ENCODE measurements around the gene CLDN9.
"Not testable (repeated sequence)": the region's sequence is repeated elsewhere in the genome, so short reads cannot be mapped to it uniquely, and the experiment has no call there.

The CLDN9 gene

GRCh38 chr16:3035972-3036725 lies 23.4 kb downstream of the CLDN9 start:
- no peak for DNase-seq

GRCh38 chr16:3036726-3037315 lies 24.1 kb downstream of the CLDN9 start, which contains the start of gene BICDL2:
Gene BICDL2, minus strand, starts transcription at chr16:3036944. Its CDS starts 1,448 bp downstream, at chr16:3035496.
- no peak for DNase-seq

DNA sequence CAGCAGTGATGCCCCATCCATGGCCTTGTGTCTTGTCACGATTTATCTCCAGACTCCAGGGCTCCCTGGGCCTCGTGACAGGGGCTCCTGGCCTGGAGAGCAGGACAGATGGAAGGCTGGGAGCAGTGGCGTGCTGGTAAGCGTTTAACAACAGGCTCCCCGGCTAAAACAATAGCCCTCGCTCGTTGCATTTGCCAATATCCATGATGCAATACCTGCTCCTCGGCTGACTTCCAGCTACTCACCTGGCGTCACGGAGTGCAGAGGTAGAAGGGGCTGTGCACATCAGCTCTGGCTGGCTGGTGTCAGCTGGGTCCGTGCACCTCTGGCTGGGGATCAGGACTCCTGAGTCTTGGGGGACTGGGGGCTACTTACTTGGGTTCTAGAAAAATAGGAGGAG lies 25.5 kb downstream of the CLDN9 start:
- DNase-seq, result no peak

GRCh38 chr16:3038896-3039295 lies 26.2 kb downstream of the CLDN9 start:
- no peak for DNase-seq

DNA sequence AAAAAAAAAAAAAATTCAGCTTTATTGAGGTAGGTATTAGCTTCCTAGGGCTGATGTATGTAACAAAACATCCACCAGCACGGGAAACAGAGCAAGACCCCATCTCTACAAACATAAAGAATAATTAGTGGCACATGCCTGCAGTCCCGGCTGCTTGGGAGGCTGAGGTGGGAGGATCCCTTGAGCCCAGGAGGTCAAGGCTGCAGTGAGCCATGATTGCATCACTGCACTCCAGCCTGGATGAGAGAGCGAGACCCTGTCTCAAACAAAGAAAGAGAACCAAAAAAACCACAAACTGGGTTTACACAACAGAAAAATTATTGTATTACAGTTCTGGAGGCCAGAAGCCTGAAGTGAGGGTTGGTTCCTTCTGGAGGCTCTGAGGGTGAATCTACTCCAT lies 29.7 kb downstream of the CLDN9 start:
- no peak for DNase-seq

GRCh38 chr16:3044708-3045107 lies 32.0 kb downstream of the CLDN9 start:
- no peak for DNase-seq

- no peak for DNase-seq
Measured at GRCh38 chr16:3045758-3046640, 33.3 kb downstream of the CLDN9 start, which contains the start of gene MMP25. Gene MMP25, plus strand, starts transcription at chr16:3046561. Its CDS starts 357 bp downstream, at chr16:3046918.

- no peak for DNase-seq
Measured at GRCh38 chr16:3046641-3047386, 34.1 kb downstream of the CLDN9 start.

DNA sequence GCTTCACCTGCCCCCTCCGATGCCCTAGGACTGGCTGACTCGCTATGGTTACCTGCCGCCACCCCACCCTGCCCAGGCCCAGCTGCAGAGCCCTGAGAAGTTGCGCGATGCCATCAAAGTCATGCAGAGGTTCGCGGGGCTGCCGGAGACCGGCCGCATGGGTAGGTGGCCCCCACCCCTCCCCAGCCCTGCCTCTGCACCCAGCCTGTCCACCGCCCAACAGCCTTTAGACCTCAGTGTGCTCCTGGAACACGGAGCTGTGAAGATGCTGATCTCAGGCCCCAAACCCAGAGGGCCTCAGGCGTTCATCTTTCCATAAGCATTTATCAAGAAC lies 34.6 kb downstream of the CLDN9 start:
- no peak for DNase-seq

GRCh38 chr16:3049921-3050481 lies 37.3 kb downstream of the CLDN9 start:
- no peak for DNase-seq

- DNase-seq, result no peak
Measured at GRCh38 chr16:3050487-3050886, 37.8 kb downstream of the CLDN9 start.

GRCh38 chr16:3051009-3051408 lies 38.3 kb downstream of the CLDN9 start:
- no peak for DNase-seq

GRCh38 chr16:3051494-3051893 lies 38.8 kb downstream of the CLDN9 start:
- DNase-seq, result no peak

DNA sequence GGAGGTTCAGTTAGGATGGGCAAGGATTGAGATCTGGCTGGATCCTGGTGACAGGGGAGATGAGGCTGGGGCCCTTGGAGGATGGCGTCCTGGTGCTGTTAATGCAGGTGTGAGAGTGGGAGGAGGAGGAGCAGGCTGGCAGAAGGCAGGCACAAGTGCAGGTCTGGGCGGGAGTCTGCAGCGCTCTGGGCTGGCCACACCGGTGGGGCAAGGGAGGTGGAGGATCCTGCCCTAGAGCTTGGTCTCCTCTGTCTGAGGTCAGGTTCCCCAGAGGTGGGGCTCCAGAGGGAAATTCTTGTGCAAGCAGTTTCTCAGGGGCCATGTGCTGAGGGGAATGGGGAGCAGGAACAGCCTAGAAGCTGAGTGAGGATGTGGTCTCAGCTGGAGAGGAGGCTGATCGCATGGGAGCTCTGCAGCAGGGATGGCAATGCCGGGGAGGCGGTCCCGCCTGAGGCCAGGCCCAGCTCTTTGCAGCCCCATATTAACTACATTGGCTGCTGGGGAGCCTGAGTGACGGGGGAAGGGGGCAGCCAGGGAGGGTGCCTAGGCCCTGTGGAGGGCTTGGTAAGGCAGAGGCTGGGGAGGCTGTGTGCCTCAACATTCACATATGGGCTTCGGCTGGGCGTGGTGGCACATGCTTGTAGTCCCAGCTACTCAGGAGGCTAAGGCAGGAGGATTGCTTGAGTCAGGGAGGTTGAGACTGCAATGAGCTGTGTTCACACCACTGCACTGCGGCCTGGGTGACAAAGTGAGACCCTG lies 40.0 kb downstream of the CLDN9 start:
- DNase-seq, result not testable (repeated sequence)

GRCh38 chr16:3053330-3053710 lies 40.6 kb downstream of the CLDN9 start:
- not testable (repeated sequence) for DNase-seq

- no peak for DNase-seq
Measured at GRCh38 chr16:3054965-3055733, 42.4 kb downstream of the CLDN9 start.

DNA sequence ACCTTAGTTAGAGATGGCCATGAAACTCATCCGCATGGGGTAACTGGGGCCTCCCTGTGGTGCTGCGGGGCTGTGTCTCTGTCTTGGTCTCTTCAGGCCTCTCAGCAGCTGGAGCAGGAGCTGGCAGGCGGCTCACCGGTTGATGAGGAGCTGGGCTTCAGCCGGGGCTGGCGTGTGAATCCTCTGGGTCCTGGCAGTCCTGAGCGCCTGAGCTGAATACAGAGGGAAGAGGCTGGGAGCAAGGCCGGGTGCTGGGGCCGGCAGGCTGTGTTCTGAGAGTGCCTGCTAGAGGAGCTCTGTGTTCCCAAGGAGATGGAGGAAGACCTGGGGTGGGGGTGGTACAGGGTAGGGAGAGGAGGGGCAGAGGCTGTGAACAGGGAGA lies 43.0 kb downstream of the CLDN9 start:
- not testable (repeated sequence) for DNase-seq

GRCh38 chr16:3056336-3057180 lies 43.8 kb downstream of the CLDN9 start:
- no peak for DNase-seq

DNA sequence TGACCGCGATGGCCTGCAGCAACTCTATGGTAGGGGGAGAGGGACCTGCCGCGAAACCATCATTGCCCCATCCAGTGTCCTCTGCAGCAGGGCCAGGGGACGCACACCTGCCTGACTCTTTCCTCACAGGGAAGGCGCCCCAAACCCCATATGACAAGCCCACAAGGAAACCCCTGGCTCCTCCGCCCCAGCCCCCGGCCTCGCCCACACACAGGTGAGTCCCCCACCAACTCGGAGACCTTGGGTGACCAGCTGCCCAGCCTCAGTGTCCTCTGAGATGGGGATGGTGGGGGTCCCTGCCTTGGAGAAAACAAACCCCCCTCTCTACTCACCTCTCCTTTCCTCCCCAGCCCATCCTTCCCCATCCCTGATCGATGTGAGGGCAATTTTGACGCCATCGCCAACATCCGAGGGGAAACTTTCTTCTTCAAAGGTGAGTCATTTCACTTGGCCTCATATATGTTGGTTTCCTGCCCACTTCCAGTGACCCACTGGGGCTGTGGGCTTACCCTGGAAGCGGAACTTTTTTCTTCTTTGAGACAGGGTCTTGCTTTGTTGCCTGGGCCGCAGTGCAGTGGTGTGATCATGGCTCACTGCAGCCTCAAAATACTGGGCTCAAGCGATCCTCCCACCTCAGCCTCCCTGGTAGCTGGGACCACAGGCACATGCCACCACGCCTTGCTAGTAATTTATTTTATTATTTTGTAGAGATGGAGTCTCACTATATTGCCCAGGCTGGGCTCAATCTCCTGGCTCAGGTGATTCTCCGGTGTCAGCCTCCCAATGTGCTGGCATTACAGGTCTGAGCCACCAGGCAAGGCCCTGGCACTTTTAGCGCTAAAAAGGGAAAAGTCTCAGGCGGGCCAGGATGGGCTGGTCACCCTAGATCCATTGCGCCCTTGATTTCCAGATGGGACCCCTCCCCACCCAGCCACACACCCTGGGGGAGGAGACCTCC lies 44.7 kb downstream of the CLDN9 start:
- DNase-seq, result no peak

Data from stimulated activated CD4-positive, alpha-beta T cell treated with anti-CD3 and anti-CD28 coated beads, Interleukin-15, amount 100 ng/mL, for 24 hours (primary cell).